Activated naive CD8-positive, alpha-beta T cell treated with anti-CD3 and anti-CD28 coated beads for 36 hours (primary cell): ENCODE measurements around the gene C17orf114.
A peak's percentile ranks its signal among the peaks of the same experiment; 100 is the strongest.
"Not testable (repeated sequence)": the region's sequence is repeated elsewhere in the genome, so short reads cannot be mapped to it uniquely, and the experiment has no call there.

Experiments
- DNase-seq: peaks from one replicate; pipeline ENCODE4 v3.0.0; 2021
- H3K27ac Mint-ChIP-seq: one replicate; pipeline ENCODE4 v1.8.0; 2022; ENCODE audit warnings: mild to moderate bottlenecking, moderate library complexity, mixed read lengths
- H3K27me3 Mint-ChIP-seq: one replicate; pipeline ENCODE4 v1.8.0; 2022; ENCODE audit warnings: mild to moderate bottlenecking, mixed read lengths
- H3K36me3 Mint-ChIP-seq: one replicate; pipeline ENCODE4 v1.8.0; 2021; ENCODE audit warnings: mild to moderate bottlenecking, mixed read lengths
- H3K4me1 Mint-ChIP-seq: one replicate; pipeline ENCODE4 v1.8.0; 2021; ENCODE audit warnings: mixed read lengths
- H3K4me3 Mint-ChIP-seq: one replicate; pipeline ENCODE4 v1.8.0; 2022; ENCODE audit warnings: mild to moderate bottlenecking, moderate library complexity, mixed read lengths
- H3K9me3 Mint-ChIP-seq: one replicate; pipeline ENCODE4 v1.8.0; 2022; ENCODE audit warnings: mixed read lengths

Gene C17orf114

DNA sequence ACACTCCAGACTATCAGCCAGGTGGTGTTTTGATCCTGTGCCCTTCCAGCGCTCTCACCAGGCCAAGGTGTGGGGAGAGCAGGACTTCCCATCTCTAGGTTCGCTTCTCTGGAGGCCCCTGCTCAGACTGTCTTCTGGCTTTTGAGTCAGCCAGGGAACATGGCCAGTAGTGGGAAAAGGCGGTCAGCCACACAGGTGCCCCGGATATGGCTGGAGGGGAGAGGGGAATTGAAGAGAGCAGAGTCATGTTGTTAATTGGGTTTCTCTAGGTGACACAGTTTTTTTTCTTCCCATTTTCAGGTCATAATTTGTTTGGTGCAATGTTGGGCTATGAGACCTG lies 32.5 kb upstream of the C17orf114 start:
- Mint-ChIP-seq H3K36me3 (peaks cover 3% of the 10 kb centered on the region), H3K4me3 (peak overlapping the region; percentile 92), H3K27me3 (no peaks in the 10 kb centered on the region), H3K4me1 (peaks cover 37% of the 10 kb centered on the region), H3K27ac (no peak overlapping the region), H3K9me3 (no peaks in the 10 kb centered on the region)
- no peak for DNase-seq

GRCh38 chr17:4833941-4834680 lies 32.0 kb upstream of the C17orf114 start:
- Mint-ChIP-seq H3K27ac (peak overlapping the region; percentile 83), H3K36me3 (peaks cover under 1% of the 10 kb centered on the region)
- DNase-seq = no peak

GRCh38 chr17:4833178-4833940 lies 31.2 kb upstream of the C17orf114 start, which contains the start of gene MINK1:
Gene MINK1, plus strand, starts transcription at chr17:4833340. Its CDS starts 244 bp downstream, at chr17:4833584.
- Mint-ChIP-seq H3K4me1 (peaks cover 30% of the 10 kb centered on the region), H3K27me3 (no peaks in the 10 kb centered on the region), H3K9me3 (no peaks in the 10 kb centered on the region), H3K36me3 (no peaks in the 10 kb centered on the region), H3K27ac (peak within 1 kb of the TSS; percentile 91), H3K4me3 (peak within 1 kb of the TSS; percentile 92)
- peak; percentile 92 for DNase-seq

More at GRCh38 chr17:4833941-4834680, 32.0 kb upstream of the C17orf114 start:
- no peaks in the 10 kb centered on the region for H3K27me3 Mint-ChIP-seq
- peaks cover 31% of the 10 kb centered on the region for H3K4me1 Mint-ChIP-seq
- peak overlapping the region; percentile 92 for H3K4me3 Mint-ChIP-seq
- no peaks in the 10 kb centered on the region for H3K9me3 Mint-ChIP-seq

DNA sequence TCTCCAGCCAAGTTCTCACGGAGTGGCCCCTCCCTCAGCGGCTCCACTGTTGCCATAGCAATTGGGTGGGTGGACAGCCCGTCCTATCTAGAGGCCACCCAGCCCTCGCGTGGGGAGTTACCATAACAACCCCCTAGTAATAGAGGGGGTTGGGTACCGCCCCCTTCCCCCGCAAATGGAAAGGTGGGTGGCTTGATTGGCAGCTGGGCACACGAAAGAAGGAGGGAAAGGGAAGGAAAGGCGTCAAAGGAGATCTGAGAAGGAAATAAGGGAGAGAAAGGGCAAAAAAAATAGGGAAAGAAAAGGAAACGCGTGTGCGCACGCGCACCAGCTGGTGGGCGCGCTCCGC lies 30.7 kb upstream of the C17orf114 start:
- H3K36me3 Mint-ChIP-seq, H3K27me3 Mint-ChIP-seq, H3K9me3 Mint-ChIP-seq, DNase-seq: not testable (repeated sequence)
- Mint-ChIP-seq H3K27ac (peak overlapping the region; percentile 91), H3K4me3 (peak overlapping the region; percentile 90), H3K4me1 (peaks cover 30% of the 10 kb centered on the region)

GRCh38 chr17:4827399-4827798 lies 25.3 kb upstream of the C17orf114 start:
- DNase-seq = no peak
- no peak overlapping the region for H3K27ac Mint-ChIP-seq
- H3K27me3 Mint-ChIP-seq = no peaks in the 10 kb centered on the region
- peaks cover 1% of the 10 kb centered on the region for H3K4me1 Mint-ChIP-seq
- no peaks in the 10 kb centered on the region for H3K36me3 Mint-ChIP-seq
- no peaks in the 10 kb centered on the region for H3K9me3 Mint-ChIP-seq
- H3K4me3 Mint-ChIP-seq = no peak overlapping the region

GRCh38 chr17:4823373-4824089 lies 21.4 kb upstream of the C17orf114 start:
- H3K4me1 Mint-ChIP-seq = no peaks in the 10 kb centered on the region
- DNase-seq = no peak
- no peaks in the 10 kb centered on the region for H3K9me3 Mint-ChIP-seq
- H3K4me3 Mint-ChIP-seq = no peak overlapping the region
- H3K27ac Mint-ChIP-seq = no peak overlapping the region
- H3K36me3 Mint-ChIP-seq = no peaks in the 10 kb centered on the region
- H3K27me3 Mint-ChIP-seq = no peaks in the 10 kb centered on the region

DNA sequence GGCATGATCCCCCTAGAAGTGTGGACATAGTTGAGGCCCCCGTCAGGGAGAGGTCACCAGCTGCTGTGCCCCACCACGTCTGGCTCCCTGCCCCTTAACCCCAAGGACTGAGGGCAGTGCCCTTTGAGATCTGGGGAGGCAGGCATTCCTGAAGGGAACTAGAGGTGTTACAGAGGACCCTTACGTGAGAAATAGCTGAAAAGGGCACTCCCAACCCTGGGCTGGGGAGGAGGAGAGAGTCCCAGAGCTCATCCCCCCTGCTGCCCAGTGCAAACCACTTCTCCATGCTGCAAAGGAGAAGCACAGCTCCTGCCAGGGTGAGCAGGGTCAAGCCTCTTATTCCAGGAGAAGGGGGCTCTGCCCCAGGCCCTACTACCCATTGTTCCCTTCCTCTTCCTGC lies 20.7 kb upstream of the C17orf114 start:
- no peaks in the 10 kb centered on the region for H3K9me3 Mint-ChIP-seq
- no peak overlapping the region for H3K4me3 Mint-ChIP-seq
- H3K27ac Mint-ChIP-seq = no peak overlapping the region
- no peak for DNase-seq
- no peaks in the 10 kb centered on the region for H3K27me3 Mint-ChIP-seq
- H3K4me1 Mint-ChIP-seq = no peaks in the 10 kb centered on the region
- H3K36me3 Mint-ChIP-seq = no peaks in the 10 kb centered on the region

DNA sequence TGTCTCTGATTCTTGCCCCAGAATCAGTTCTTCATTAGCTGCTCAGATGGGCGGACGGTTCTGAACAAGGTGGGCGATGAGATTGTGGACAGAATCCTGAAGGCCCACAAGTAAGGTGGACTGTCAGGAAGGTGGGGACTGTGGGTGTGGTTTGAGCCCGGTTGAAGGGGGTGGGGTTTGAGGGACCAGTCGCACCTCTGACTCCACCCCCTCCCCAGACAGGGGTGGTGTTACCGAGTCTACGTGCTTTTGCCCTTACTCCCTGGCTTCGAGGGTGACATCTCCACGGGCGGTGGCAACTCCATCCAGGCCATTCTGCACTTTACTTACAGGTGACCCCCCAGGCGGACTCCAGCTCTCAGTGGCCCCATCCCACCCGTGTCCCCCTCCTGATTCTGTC lies 16.1 kb upstream of the C17orf114 start:
- no peaks in the 10 kb centered on the region for H3K9me3 Mint-ChIP-seq
- H3K27me3 Mint-ChIP-seq = no peaks in the 10 kb centered on the region
- H3K27ac Mint-ChIP-seq = no peak overlapping the region
- no peaks in the 10 kb centered on the region for H3K4me1 Mint-ChIP-seq
- H3K36me3 Mint-ChIP-seq = peaks cover 5% of the 10 kb centered on the region
- H3K4me3 Mint-ChIP-seq = no peak overlapping the region
- DNase-seq = no peak

GRCh38 chr17:4816826-4817225 lies 14.7 kb upstream of the C17orf114 start:
- H3K36me3 Mint-ChIP-seq = peaks cover 5% of the 10 kb centered on the region

GRCh38 chr17:4815043-4815675 lies 13.0 kb upstream of the C17orf114 start:
- H3K4me3 Mint-ChIP-seq = no peak overlapping the region
- no peaks in the 10 kb centered on the region for H3K4me1 Mint-ChIP-seq
- H3K27me3 Mint-ChIP-seq = no peaks in the 10 kb centered on the region
- H3K36me3 Mint-ChIP-seq = peaks cover 5% of the 10 kb centered on the region
- no peak overlapping the region for H3K27ac Mint-ChIP-seq
- no peak for DNase-seq
- H3K9me3 Mint-ChIP-seq = no peaks in the 10 kb centered on the region

More at GRCh38 chr17:4816826-4817225, 14.7 kb upstream of the C17orf114 start:
- no peaks in the 10 kb centered on the region for H3K27me3 Mint-ChIP-seq
- H3K9me3 Mint-ChIP-seq = no peaks in the 10 kb centered on the region
- no peaks in the 10 kb centered on the region for H3K4me1 Mint-ChIP-seq
- H3K27ac Mint-ChIP-seq = no peak overlapping the region
- DNase-seq = no peak
- no peak overlapping the region for H3K4me3 Mint-ChIP-seq

DNA sequence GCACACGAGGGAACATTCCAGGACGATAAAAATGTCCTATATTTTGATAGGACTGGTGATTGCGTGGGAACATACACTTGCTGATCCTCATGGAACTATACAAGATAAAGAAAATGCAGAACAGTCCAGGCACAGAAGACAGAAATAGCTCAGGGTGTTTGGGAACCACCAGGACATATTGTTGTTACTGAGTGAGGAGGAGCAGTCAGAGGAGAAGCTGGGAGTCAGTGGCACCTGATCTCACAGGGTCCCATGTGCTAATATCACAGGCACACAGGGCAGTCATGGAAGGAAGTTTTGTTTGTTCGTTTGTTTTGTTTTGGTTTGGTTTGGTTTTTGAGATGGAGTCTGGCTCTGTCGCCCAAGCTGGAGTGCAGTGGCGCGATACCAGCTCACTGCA lies 10.6 kb upstream of the C17orf114 start:
- Mint-ChIP-seq H3K36me3 (peaks cover 5% of the 10 kb centered on the region), H3K4me3 (no peak overlapping the region), H3K27me3 (no peaks in the 10 kb centered on the region), H3K9me3 (no peaks in the 10 kb centered on the region), H3K4me1 (peaks cover 2% of the 10 kb centered on the region), H3K27ac (no peak overlapping the region)
- DNase-seq = no peak

DNA sequence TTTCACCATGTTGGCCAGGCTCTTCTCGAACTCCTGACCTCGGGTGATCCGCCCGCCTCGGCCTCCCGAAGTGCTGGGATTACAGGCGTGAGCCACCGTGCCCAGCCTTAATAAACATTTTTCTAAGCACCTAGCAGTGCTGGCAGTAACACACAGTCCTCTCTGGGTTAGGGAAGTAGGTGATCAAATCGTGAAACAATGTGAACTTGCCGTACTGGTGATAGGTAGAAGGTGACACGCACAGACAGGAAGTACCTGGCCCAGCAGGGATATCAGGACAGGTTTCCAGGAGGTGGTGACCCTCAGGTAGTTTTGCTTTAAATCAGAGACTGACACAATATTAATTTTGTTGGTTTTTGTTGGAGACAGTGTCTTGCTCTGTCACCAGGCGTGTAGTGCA lies 9.3 kb upstream of the C17orf114 start:
- no peak overlapping the region for H3K27ac Mint-ChIP-seq
- H3K27me3 Mint-ChIP-seq = no peaks in the 10 kb centered on the region
- H3K4me1 Mint-ChIP-seq = peaks cover 2% of the 10 kb centered on the region
- no peak overlapping the region for H3K4me3 Mint-ChIP-seq
- peaks cover 2% of the 10 kb centered on the region for H3K36me3 Mint-ChIP-seq
- H3K9me3 Mint-ChIP-seq = no peaks in the 10 kb centered on the region
- DNase-seq = no peak

- no peak overlapping the region for H3K4me3 Mint-ChIP-seq
- H3K4me1 Mint-ChIP-seq = peaks cover 2% of the 10 kb centered on the region
- no peaks in the 10 kb centered on the region for H3K9me3 Mint-ChIP-seq
- H3K36me3 Mint-ChIP-seq = no peaks in the 10 kb centered on the region
- no peak overlapping the region for H3K27ac Mint-ChIP-seq
- H3K27me3 Mint-ChIP-seq = no peaks in the 10 kb centered on the region
- no peak for DNase-seq
Measured at GRCh38 chr17:4810696-4811290, 8.7 kb upstream of the C17orf114 start.

DNA sequence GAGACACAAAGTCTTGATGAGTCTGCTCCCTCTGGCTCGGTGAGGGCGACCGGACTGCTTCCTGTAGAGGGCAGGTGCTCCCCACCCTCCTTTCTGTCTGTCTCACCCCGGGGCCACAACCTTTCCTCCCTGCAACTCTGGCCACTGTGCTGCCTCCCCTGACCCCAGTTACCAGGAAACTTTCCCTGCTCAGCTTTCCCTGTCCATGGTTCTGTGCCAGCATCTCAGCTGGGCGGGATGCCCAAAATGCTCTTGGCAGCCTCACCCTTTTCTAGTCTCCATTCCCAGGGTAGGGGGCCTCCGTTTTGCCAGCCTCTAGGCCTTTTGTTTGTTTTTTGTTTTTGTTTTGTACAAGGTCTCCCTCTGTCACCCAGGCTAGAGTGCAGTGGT lies 6.2 kb upstream of the C17orf114 start:
- Mint-ChIP-seq H3K27me3 (no peaks in the 10 kb centered on the region), H3K36me3 (no peaks in the 10 kb centered on the region), H3K4me3 (peak overlapping the region; percentile 63), H3K27ac (no peak overlapping the region), H3K9me3 (no peaks in the 10 kb centered on the region), H3K4me1 (peaks cover 2% of the 10 kb centered on the region)
- no peak for DNase-seq
